Activated CD8-positive, alpha-beta T cell treated with anti-CD3 and anti-CD28 coated beads for 36 hours (primary cell): Measurements from ENCODE around the gene NOC3L. TPM values are rescaled to one million over a fixed set of nuclear protein-coding genes. Genes with fewer than 3 reads are reported as not detected.

Source experiments
- ATAC-seq: fragments of 200-7000 bp; cut with Tn5 transposase; one replicate; pipeline ENCODE4 v1.10.0; 2021; ENCODE audit warnings: mild to moderate bottlenecking, moderate library complexity
- CTCF ChIA-PET: fragments of 350-600 bp; sonication (Branson Sonifier 250); formaldehyde crosslinking; loops from one replicate; lab custom pipeline; 2021; ENCODE audit warnings: antibody characterized with exemption; lab: Charles Lee
- POLR2A ChIA-PET: fragments of 350-600 bp; sonication (Branson Sonifier 250); formaldehyde crosslinking; loops from one replicate; lab custom pipeline; 2021; ENCODE audit warnings: antibody characterized with exemption; lab: Charles Lee
- DNase-seq: peaks from one replicate; pipeline ENCODE4 v3.0.0-alpha.2; 2020
- H3K27ac Mint-ChIP-seq: one replicate; pipeline ENCODE4 v1.8.0; 2021; ENCODE audit warnings: mild to moderate bottlenecking, mixed read lengths
- H3K27me3 Mint-ChIP-seq: one replicate; pipeline ENCODE4 v1.8.0; 2021; ENCODE audit warnings: mixed read lengths
- H3K36me3 Mint-ChIP-seq: one replicate; pipeline ENCODE4 v1.8.0; 2021; ENCODE audit warnings: low read depth, mixed read lengths
- H3K4me1 Mint-ChIP-seq: one replicate; pipeline ENCODE4 v1.8.0; 2021; ENCODE audit warnings: low read depth, mixed read lengths
- H3K4me3 Mint-ChIP-seq: one replicate; pipeline ENCODE4 v1.8.0; 2021; ENCODE audit warnings: mild to moderate bottlenecking, moderate library complexity, mixed read lengths
- H3K9me3 Mint-ChIP-seq: one replicate; pipeline ENCODE4 v1.8.0; 2021; ENCODE audit warnings: mixed read lengths
- intact Hi-C: fragments of 100-400 bp; cut with micrococcal nuclease; formaldehyde crosslinking; loops from one replicate; pipeline ENCODE4 v1.10.0; 2022
- total RNA-seq, 2 experiments: library from RNA; stranded (reverse); gene quantifications; one replicate each; pipeline ENCODE4 v1.2.3, GENCODE V29; 2021
- TF ChIP-seq, protein P1 (sequence below): fragments of 200-600 bp; IDR thresholded peaks from one replicate; pipeline ENCODE4 v1.8.0; 2022; ENCODE audit warnings: antibody characterized with exemption, mild to moderate bottlenecking

NOC3L gene
- total RNA-seq, 2 experiments from 2014 or later: 45.5 to 46.6 TPM

- Mint-ChIP-seq H3K4me1 (peaks cover 1% of the 10 kb centered on the region), H3K9me3 (no peaks in the 10 kb centered on the region), H3K27me3 (peaks cover 26% of the 10 kb centered on the region), H3K36me3 (no peaks in the 10 kb centered on the region), H3K4me3 (no peak overlapping the region), H3K27ac (no peak overlapping the region)
- DNase-seq: no peak
- intact Hi-C loops: no loop called here
- ChIA-PET POLR2A (interaction anchor here (0.6 kb wide), 1 partner anchor 1181 kb away, joined by 4 read pairs; no protein-coding TSS in a partner anchor), CTCF (interaction anchor here (1.1 kb wide), 1 partner anchor 10 kb away, joined by 3 read pairs; no protein-coding TSS in a partner anchor)
- no peak for ATAC-seq
- TF ChIP-seq, protein P1, sequence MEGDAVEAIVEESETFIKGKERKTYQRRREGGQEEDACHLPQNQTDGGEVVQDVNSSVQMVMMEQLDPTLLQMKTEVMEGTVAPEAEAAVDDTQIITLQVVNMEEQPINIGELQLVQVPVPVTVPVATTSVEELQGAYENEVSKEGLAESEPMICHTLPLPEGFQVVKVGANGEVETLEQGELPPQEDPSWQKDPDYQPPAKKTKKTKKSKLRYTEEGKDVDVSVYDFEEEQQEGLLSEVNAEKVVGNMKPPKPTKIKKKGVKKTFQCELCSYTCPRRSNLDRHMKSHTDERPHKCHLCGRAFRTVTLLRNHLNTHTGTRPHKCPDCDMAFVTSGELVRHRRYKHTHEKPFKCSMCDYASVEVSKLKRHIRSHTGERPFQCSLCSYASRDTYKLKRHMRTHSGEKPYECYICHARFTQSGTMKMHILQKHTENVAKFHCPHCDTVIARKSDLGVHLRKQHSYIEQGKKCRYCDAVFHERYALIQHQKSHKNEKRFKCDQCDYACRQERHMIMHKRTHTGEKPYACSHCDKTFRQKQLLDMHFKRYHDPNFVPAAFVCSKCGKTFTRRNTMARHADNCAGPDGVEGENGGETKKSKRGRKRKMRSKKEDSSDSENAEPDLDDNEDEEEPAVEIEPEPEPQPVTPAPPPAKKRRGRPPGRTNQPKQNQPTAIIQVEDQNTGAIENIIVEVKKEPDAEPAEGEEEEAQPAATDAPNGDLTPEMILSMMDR: no peak
Observed at GRCh38 chr10:94288361-94289101, 74.2 kb downstream of the NOC3L start.

- Mint-ChIP-seq H3K36me3 (no peaks in the 10 kb centered on the region), H3K4me1 (peaks cover 1% of the 10 kb centered on the region), H3K9me3 (no peaks in the 10 kb centered on the region), H3K27ac (no peak overlapping the region), H3K27me3 (peaks cover 26% of the 10 kb centered on the region), H3K4me3 (no peak overlapping the region)
- DNase-seq: no peak
- ATAC-seq: no peak
- TF ChIP-seq, protein P1: no peak
- ChIA-PET CTCF (interaction anchor here (1.1 to 2.2 kb wide), 2 partner anchors 9 to 33 kb away, joined by 3 to 10 read pairs; no protein-coding TSS in a partner anchor), POLR2A (no interaction called here)
- intact Hi-C loops: no loop called here
Observed at GRCh38 chr10:94287336-94287735, 75.4 kb downstream of the NOC3L start.

GRCh38 chr10:94286901-94287300 lies 75.8 kb downstream of the NOC3L start:
- no peaks in the 10 kb centered on the region for H3K36me3 Mint-ChIP-seq
- intact Hi-C loops: no loop called here
- TF ChIP-seq, protein P1: no peak
- no peak overlapping the region for H3K27ac Mint-ChIP-seq
- H3K4me3 Mint-ChIP-seq: no peak overlapping the region
- POLR2A ChIA-PET: no interaction called here
- H3K9me3 Mint-ChIP-seq: no peaks in the 10 kb centered on the region
- peaks cover 25% of the 10 kb centered on the region for H3K27me3 Mint-ChIP-seq
- CTCF ChIA-PET: interaction anchor here (2.2 kb wide), 1 partner anchor 34 kb away, joined by 10 read pairs; no protein-coding TSS in a partner anchor
- no peak for ATAC-seq
- peaks cover 1% of the 10 kb centered on the region for H3K4me1 Mint-ChIP-seq
- DNase-seq: no peak

GRCh38 chr10:94285271-94285670 lies 77.5 kb downstream of the NOC3L start:
- ATAC-seq (no peak), DNase-seq (no peak)
- TF ChIP-seq, protein P1: no peak
- CTCF ChIA-PET: interaction anchor here (1.2 kb wide), 1 partner anchor 159 kb away, joined by 3 read pairs; no protein-coding TSS in a partner anchor
- Mint-ChIP-seq H3K27me3 (peaks cover 22% of the 10 kb centered on the region), H3K36me3 (no peaks in the 10 kb centered on the region), H3K9me3 (no peaks in the 10 kb centered on the region), H3K4me1 (peaks cover 2% of the 10 kb centered on the region), H3K27ac (no peak overlapping the region), H3K4me3 (no peak overlapping the region)
- intact Hi-C loops: no loop called here
- POLR2A ChIA-PET: no interaction called here

Other genes with a start within 250 kb of the NOC3L start
- gene TBC1D12, start 39.6 kb upstream of the NOC3L start, total RNA-seq: under 1 TPM; 0.20 TPM
- 100 to 1,000 TPM; 146 to 148 TPM for gene HELLS, start 182.8 kb upstream of the NOC3L start, total RNA-seq